Islet precursor cell (in vitro differentiated cells): ENCODE data around the gene SMURF2.
A peak's percentile ranks its signal among the peaks of the same experiment; 100 is the strongest.
"Not testable (repeated sequence)": the region's sequence is repeated elsewhere in the genome, so short reads cannot be mapped to it uniquely, and the experiment has no call there.

ENCODE experiments used
- DNase-seq: peaks from one replicate; pipeline ENCODE4 v3.0.0-alpha.2; 2018

The SMURF2 gene

GRCh38 chr17:64628641-64629040, 33.5 kb downstream of the SMURF2 start:
- DNase-seq: no peak

- DNase-seq: no peak
Observed at GRCh38 chr17:64627797-64628196, 34.3 kb downstream of the SMURF2 start.

DNA sequence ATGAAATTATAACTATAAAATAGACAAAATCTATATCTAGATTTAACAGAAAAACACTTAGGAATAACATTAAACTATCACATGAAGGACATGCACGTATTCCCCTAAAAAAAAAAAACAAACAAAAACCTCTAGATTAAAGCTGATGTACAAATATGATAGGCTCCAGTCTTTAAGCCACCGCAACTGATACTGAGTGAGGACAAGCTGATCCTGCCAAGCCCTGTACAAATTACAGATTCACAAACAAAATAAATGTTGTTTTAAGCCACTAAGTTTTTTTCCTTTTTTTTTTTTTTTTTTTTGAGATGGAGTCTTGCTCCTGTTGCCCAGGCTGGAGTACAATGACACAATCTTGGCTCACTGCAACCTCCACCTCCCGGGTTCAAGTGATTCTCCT, 35.3 kb downstream of the SMURF2 start:
- no peak for DNase-seq

DNA sequence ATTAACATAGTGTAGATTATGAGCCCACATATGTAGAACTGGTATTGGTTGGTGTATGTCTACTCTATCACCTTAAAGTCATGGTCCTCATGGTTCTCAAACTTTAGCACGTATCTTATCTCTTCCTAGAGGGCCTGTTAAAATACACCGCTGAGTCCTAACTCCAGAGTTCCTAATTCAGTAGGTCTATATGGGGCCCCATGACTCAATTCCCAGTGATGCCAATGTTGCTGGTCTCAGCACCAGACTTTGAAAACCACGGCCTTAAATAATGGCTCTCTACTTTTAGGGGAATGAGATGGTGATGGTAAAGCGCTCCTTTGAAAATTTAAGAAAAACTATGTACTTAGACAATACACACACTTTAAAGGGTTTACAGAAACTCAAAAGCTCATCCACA, 36.6 kb downstream of the SMURF2 start:
- DNase-seq: no peak

DNA sequence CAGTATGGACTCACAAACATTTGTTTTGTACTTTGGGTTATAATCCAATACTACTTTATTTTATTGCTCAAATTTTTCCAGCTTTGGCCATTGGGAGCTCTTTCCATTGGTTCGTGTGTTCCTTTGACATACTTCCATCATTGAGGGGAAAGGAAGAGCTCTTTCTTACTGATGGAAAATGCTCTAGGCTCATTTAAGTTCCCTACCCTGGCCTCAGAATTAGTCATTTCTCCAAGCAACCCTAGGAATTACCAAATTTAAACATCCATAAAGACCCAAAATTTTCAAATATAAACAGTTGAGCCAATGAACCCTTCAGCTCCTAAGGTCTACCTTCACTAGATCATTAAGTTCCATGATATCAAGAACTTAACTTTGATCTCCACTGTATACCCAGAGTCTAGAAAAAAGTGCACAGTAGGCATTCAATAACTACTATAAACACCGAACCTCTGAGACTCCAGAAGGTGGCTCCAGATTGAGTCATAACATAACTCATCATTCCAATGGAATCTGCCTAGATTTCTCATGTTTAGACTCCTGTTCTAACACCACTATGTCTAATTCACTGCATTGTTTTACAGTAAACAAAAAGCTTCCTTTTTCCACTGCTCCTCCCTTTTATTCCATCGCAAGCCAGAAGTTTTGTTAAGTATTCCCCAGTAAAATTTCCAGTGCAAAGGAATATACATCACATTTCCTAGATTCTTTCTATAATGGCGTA, 39.0 kb downstream of the SMURF2 start:
- no peak for DNase-seq

GRCh38 chr17:64621772-64622171, 40.3 kb downstream of the SMURF2 start:
- DNase-seq: no peak

DNA sequence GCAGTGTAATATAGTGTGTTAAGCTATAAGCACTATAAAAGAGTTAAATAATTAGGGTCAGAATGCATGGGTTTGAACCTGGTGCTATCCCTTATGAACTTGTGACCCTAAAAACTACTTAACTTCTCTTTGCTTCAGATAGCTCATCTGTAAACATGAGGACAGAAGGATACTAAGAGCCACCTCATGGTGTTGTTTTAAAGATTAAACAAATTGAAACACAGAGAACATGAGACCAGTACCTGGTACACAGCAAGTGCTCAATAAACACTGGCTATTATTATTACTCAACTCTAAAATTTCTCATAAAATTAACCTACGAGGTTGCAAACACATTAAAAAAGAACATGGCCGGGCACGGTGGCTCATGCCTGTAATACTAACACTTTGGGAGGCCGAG, 43.3 kb downstream of the SMURF2 start:
- DNase-seq: no peak

- no peak for DNase-seq
Observed at GRCh38 chr17:64617125-64617780, 44.9 kb downstream of the SMURF2 start.

DNA sequence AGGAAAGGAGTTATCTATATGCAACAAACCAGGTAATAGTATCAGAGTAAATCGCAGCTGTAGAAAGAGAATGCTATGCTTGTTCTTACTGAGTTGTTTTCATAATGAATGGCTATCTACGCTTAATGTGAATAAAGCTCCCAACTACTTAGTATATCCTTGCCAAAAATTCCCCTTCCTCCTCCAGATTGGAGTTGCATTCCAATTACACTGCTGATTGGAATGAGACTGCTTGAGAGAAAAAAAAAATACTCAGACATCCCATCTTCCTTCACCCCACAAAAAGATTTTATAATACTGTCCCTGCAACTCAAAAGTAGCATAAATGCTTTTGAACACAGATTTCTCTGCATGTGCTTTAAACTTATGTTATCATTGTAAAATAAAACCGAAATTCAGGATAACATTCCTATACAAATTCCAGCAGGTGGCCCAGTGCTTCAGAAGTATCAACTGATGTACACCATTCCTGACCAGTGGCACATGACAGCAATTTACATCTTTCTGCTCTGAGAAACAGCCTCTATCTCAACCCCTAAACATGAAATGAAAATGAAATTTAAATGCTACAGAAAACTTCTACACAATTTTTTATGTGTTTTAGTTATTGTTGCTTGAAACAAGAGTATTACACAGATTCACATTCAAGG, 47.0 kb downstream of the SMURF2 start:
- no peak for DNase-seq

- DNase-seq: no peak
Observed at GRCh38 chr17:64614266-64615027, 47.7 kb downstream of the SMURF2 start.

- no peak for DNase-seq
Observed at GRCh38 chr17:64611369-64611768, 50.7 kb downstream of the SMURF2 start.

DNA sequence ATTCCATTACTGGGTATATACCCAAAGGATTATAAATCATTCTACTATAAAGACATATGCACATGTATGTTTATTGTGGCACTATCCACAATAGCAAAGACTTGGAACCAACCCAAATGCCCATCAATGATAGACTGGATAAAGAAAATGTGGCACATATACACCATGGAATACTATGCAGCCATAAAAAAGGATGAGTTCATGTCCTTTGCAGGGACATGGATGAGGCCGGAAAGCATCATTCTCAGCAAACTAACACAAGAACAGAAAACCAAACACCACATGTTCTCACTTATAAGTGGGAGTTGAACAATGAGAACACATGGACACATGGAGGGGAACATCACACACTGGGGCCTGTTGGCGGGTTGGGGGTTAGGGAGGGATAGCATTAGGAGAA, 51.9 kb downstream of the SMURF2 start:
- not testable (repeated sequence) for DNase-seq

- DNase-seq: no peak
Observed at GRCh38 chr17:64608571-64608981, 53.5 kb downstream of the SMURF2 start.

DNA sequence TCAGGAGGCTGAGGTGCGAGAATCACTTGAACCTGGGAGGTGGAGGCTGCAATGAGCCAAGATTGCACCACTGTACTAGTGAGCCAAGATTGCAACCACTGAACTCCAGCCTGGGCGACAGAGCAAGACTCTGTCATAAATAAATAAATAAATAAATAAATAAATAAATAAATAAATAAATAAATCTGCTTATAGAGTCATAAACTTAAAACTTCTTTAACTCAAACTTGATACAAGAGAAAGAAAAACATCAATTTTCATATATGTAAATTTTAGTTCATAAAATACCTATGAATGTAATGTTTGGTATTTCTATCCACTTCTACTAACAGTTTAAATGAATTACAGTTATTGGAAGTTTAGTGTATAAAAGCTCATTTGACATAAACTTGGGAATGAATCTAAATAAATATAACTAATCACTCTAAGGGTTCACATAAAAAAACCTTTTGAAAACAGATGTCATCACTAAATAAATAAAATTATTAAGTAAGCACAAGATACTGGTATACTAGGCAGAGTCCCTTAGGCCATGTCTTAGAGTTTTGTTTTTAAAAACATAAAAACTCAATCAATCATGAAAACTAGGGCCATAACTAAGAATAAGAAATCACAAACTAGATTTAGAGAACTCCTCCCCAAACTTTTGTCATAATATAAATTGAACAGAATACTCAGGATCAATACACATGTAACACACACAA, 54.1 kb downstream of the SMURF2 start:
- DNase-seq: no peak

- DNase-seq: not testable (repeated sequence)
Observed at GRCh38 chr17:64604532-64604931, 57.6 kb downstream of the SMURF2 start.

- no peak for DNase-seq
Observed at GRCh38 chr17:64603987-64604386, 58.1 kb downstream of the SMURF2 start.

DNA sequence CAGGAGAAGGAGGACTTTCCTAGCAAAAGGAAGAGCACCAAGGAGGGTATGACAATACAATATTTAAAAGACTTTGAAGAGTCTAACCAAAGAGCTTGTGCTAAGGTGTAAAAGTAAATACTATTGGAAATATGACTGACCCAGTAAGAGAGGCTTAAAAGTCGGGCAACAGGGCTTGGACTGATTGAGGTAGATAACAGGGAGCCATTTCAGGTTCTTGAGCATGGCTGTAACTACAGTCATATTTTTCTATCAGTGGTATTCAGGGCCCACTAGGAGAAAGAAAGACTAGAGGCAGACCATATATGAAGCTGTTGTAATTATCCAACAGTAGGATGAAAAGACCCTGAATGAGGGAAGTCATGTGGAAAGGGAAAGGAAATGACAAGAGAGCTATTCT, 62.3 kb downstream of the SMURF2 start:
- DNase-seq: no peak

GRCh38 chr17:64599187-64599676, 62.9 kb downstream of the SMURF2 start:
- DNase-seq: peak; percentile 61

- no peak for DNase-seq
Observed at GRCh38 chr17:64598672-64599071, 63.4 kb downstream of the SMURF2 start.

- no peak for DNase-seq
Observed at GRCh38 chr17:64596988-64597387, 65.1 kb downstream of the SMURF2 start.

- DNase-seq: no peak
Observed at GRCh38 chr17:64596439-64596838, 65.7 kb downstream of the SMURF2 start.

DNA sequence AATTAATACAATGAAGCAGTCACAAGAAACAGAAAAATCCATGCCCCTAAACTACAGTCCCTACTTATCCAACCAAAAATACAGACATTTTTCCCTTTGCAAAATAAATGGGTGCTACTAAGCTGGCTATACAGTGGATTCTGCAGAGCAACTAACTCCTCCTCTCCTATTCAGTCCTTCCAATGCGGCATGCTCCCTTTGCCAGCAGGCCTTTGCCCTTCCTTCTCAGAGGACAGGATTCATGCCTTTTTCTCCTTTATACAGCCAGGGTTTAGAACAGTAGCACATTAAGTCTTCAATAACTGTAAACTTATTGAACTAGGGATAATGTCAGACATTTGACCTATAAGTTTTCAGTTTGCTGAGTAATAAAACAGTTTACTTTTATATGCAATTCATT, 70.2 kb downstream of the SMURF2 start:
- DNase-seq: no peak

DNA sequence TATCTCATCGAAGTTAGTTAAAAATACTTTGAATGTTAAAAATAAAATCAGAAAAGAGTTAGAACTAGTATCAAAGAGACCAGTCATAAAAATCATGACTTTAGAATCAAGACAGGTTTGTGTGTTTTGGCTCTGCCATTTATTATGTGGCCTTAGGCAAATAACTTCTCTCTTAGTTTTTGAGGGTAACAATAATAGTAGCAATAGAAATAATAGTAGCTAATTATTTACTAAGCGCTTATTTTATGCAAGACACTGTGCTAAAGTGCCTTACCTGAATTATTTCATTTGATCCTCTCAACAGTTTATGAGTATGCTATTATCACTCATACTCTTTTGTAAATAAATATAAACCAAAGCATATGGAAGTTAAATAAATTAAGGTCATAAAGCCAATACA, 77.0 kb downstream of the SMURF2 start:
- DNase-seq: no peak
